HepG2 (cell line): ENCODE measurements around the gene DPM2. TPM values are rescaled to one million over a fixed set of nuclear protein-coding genes. Genes with fewer than 3 reads are reported as not detected.

Experiments used
- CENPX ChIP-seq: sonication (generic); formaldehyde crosslinking; IDR thresholded peaks from 2 replicates; pipeline ENCODE4 v1.9.0; 2021; ENCODE audit warnings: mild to moderate bottlenecking, missing genetic modification reagents, moderate library complexity
- MED1 ChIP-seq: sonication (generic); formaldehyde crosslinking; IDR thresholded peaks from 2 replicates; pipeline ENCODE4 v1.4.0; 2020; ENCODE audit warnings: missing genetic modification reagents
- REL ChIP-seq: sonication (generic); formaldehyde crosslinking; conservative IDR thresholded peaks from 2 replicates; pipeline ENCODE4 v1.8.0; 2022; ENCODE audit warnings: mild to moderate bottlenecking, missing genetic modification reagents, moderate library complexity
- TARDBP ChIP-seq: sonication (generic); formaldehyde crosslinking; IDR thresholded peaks from 2 replicates; pipeline ENCODE4 v1.8.0; 2022; ENCODE audit warnings: mild to moderate bottlenecking, missing genetic modification reagents
- TGIF2 ChIP-seq: IDR thresholded peaks from 2 replicates; pipeline ENCODE4 v1.6.1; 2016; ENCODE audit warnings: control low read depth, missing compliant biosample characterization
- WIZ ChIP-seq: sonication (generic); formaldehyde crosslinking; IDR thresholded peaks from 2 replicates; pipeline ENCODE4 v1.5.1; 2020; ENCODE audit warnings: mild to moderate bottlenecking, missing genetic modification reagents
- ZNF234 ChIP-seq: sonication (generic); formaldehyde crosslinking; conservative IDR thresholded peaks from 2 replicates; pipeline ENCODE4 v1.5.1; 2020; ENCODE audit warnings: mild to moderate bottlenecking, missing genetic modification reagents
- ZNF776 ChIP-seq: sonication (generic); formaldehyde crosslinking; IDR thresholded peaks from 2 replicates; pipeline ENCODE4 v1.4.0; 2020; ENCODE audit warnings: mild to moderate bottlenecking, missing genetic modification reagents
- polyA plus RNA-seq, 8 experiments: library from polyadenylated mRNA; depleted of rRNA in 3 of 8; stranded (reverse) in 7 of 8; unstranded in 1 of 8; fragments of >200 nt; fragmentation: Illumina TruSeq in 4 of 8; extraction: Trizol in 4 of 8; gene quantifications; 2 replicates each; pipeline versions ENCODE4 v1.2.1 to v1.2.3, GENCODE V29; 2011 to 2016; ENCODE audit warnings: low read depth in 4 of 8, missing spikeins in 1 of 8, mixed read lengths in 1 of 8; ENCODE audit not compliant: insufficient read depth in 1 of 8
- total RNA-seq, 5 experiments: library from RNA; depleted of rRNA; stranded (reverse); fragments of >200 nt; fragmentation: Illumina TruSeq; extraction: Trizol; gene quantifications; 2 replicates each; pipeline ENCODE4 v1.2.3, GENCODE V29; 2016; ENCODE audit warnings: low read depth in 1 of 5
- TF ChIP-seq, protein P1 (sequence below): sonication (generic); formaldehyde crosslinking; IDR thresholded peaks from 2 replicates; pipeline ENCODE4 v1.4.0; 2020; ENCODE audit warnings: low read depth, mild to moderate bottlenecking, missing genetic modification reagents
- TF ChIP-seq, protein P2 (sequence below): sonication (generic); formaldehyde crosslinking; IDR thresholded peaks from 2 replicates; pipeline ENCODE4 v1.4.0; 2020; ENCODE audit warnings: mild to moderate bottlenecking, missing genetic modification reagents
- TF ChIP-seq, protein P3 (sequence below): sonication (generic); formaldehyde crosslinking; IDR thresholded peaks from 2 replicates; pipeline ENCODE4 v1.8.1; 2023; ENCODE audit warnings: mild to moderate bottlenecking, missing genetic modification reagents, borderline replicate concordance
- TF ChIP-seq, protein P4 (sequence below): sonication (generic); formaldehyde crosslinking; IDR thresholded peaks from 2 replicates; pipeline ENCODE4 v1.4.0; 2020; ENCODE audit warnings: mild to moderate bottlenecking, missing genetic modification reagents
- TF ChIP-seq, protein P5 (sequence below): sonication (generic); formaldehyde crosslinking; IDR thresholded peaks from 2 replicates; pipeline ENCODE4 v1.4.0; 2020; ENCODE audit warnings: missing genetic modification reagents

DPM2 gene
- total and polyA plus RNA-seq, 2 of the 13 experiments (the other 11 are each of a cell fraction or from before 2014, with no cell fraction given): 24.8 to 35.3 TPM

DNA sequence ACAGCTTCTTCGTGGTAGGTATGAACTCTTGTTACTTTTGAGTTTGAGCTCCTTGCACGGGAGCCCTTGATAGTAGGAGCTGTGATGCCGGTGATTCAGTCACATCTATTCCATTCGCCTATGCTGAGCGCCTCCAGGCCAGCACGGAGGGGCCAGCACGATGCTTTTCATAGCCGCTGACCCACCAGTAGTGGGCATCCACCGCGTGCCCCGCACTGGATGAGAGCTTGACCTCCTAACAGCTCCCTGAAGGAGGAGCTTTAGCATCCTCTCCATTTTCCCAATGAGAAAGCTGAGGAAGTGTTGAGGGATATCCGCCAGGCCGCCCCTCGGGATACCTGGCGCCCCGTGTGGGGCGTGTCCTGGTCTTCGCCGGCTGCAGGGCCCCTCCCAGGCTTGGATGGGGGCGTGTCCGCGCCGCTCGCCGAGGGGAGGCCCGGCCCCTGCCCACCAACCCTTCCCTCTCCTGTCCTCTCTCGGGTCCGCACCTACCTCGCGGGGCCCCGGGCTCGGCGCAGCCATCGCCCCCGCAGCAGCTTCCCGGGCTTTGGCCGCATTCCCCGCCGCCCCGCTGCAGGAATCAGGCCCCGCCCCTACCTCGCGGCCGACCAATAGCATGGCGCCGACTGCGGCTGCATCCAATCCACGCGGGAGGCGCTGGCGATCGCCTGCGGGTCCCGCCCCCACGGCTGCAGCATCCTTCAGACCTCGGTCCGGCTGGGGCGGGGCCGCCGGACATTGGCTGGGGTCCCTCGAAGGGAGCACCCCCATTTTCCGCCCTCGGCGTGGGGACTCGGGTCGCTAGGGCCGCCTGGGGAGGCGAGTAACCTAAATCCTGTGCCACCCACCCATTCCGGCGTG, 7.2 kb downstream of the DPM2 start, which contains the start of gene PIP5KL1 (continued):
- TF ChIP-seq, protein P1, sequence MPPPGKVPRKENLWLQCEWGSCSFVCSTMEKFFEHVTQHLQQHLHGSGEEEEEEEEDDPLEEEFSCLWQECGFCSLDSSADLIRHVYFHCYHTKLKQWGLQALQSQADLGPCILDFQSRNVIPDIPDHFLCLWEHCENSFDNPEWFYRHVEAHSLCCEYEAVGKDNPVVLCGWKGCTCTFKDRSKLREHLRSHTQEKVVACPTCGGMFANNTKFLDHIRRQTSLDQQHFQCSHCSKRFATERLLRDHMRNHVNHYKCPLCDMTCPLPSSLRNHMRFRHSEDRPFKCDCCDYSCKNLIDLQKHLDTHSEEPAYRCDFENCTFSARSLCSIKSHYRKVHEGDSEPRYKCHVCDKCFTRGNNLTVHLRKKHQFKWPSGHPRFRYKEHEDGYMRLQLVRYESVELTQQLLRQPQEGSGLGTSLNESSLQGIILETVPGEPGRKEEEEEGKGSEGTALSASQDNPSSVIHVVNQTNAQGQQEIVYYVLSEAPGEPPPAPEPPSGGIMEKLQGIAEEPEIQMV (CRISPR knock-in tag): peak; percentile 98
- TF ChIP-seq MED1 (CRISPR knock-in tag) (no peak; the same call in 1 of the 2 replicates), CENPX (no peak), ZNF776 (CRISPR knock-in tag) (peak; percentile 48; the same call in 1 of the 2 replicates), WIZ (CRISPR knock-in tag) (no peak), REL (no peak), TARDBP (CRISPR knock-in tag) (no peak), ZNF234 (CRISPR knock-in tag) (no peak), TGIF2 (CRISPR knock-in tag) (no peak)
- TF ChIP-seq, protein P2, sequence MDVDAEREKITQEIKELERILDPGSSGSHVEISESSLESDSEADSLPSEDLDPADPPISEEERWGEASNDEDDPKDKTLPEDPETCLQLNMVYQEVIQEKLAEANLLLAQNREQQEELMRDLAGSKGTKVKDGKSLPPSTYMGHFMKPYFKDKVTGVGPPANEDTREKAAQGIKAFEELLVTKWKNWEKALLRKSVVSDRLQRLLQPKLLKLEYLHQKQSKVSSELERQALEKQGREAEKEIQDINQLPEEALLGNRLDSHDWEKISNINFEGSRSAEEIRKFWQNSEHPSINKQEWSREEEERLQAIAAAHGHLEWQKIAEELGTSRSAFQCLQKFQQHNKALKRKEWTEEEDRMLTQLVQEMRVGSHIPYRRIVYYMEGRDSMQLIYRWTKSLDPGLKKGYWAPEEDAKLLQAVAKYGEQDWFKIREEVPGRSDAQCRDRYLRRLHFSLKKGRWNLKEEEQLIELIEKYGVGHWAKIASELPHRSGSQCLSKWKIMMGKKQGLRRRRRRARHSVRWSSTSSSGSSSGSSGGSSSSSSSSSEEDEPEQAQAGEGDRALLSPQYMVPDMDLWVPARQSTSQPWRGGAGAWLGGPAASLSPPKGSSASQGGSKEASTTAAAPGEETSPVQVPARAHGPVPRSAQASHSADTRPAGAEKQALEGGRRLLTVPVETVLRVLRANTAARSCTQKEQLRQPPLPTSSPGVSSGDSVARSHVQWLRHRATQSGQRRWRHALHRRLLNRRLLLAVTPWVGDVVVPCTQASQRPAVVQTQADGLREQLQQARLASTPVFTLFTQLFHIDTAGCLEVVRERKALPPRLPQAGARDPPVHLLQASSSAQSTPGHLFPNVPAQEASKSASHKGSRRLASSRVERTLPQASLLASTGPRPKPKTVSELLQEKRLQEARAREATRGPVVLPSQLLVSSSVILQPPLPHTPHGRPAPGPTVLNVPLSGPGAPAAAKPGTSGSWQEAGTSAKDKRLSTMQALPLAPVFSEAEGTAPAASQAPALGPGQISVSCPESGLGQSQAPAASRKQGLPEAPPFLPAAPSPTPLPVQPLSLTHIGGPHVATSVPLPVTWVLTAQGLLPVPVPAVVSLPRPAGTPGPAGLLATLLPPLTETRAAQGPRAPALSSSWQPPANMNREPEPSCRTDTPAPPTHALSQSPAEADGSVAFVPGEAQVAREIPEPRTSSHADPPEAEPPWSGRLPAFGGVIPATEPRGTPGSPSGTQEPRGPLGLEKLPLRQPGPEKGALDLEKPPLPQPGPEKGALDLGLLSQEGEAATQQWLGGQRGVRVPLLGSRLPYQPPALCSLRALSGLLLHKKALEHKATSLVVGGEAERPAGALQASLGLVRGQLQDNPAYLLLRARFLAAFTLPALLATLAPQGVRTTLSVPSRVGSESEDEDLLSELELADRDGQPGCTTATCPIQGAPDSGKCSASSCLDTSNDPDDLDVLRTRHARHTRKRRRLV (CRISPR knock-in tag): no peak
- TF ChIP-seq, protein P3, sequence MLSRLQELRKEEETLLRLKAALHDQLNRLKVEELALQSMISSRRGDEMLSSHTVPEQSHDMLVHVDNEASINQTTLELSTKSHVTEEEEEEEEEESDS (CRISPR knock-in tag): no peak
- TF ChIP-seq, protein P4, sequence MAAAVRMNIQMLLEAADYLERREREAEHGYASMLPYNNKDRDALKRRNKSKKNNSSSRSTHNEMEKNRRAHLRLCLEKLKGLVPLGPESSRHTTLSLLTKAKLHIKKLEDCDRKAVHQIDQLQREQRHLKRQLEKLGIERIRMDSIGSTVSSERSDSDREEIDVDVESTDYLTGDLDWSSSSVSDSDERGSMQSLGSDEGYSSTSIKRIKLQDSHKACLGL: 0 out of 2 replicates have a peak, but pooled peaks have one; percentile 32
- TF ChIP-seq, protein P5, sequence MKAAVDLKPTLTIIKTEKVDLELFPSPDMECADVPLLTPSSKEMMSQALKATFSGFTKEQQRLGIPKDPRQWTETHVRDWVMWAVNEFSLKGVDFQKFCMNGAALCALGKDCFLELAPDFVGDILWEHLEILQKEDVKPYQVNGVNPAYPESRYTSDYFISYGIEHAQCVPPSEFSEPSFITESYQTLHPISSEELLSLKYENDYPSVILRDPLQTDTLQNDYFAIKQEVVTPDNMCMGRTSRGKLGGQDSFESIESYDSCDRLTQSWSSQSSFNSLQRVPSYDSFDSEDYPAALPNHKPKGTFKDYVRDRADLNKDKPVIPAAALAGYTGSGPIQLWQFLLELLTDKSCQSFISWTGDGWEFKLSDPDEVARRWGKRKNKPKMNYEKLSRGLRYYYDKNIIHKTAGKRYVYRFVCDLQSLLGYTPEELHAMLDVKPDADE (CRISPR knock-in tag): no peak
